Activated naive CD8-positive, alpha-beta T cell treated with anti-CD3 and anti-CD28 coated beads, Interleukin-2, amount 10 ng/mL, durations not matched to agents 7 days and 5 days (primary cell): Measurements from ENCODE around the gene BCAS3. TPM values are rescaled to one million over a fixed set of nuclear protein-coding genes. Genes with fewer than 3 reads are reported as not detected.

Experiments
- ATAC-seq: fragments of 150-1000 bp; cut with Tn5 transposase; one replicate; pipeline ENCODE4 v1.10.0; 2021; ENCODE audit warnings: low read depth, moderate library complexity
- POLR2A ChIA-PET: fragments of 350-600 bp; sonication (Branson Sonifier 250); formaldehyde crosslinking; loops from one replicate; lab custom pipeline; 2021; ENCODE audit warnings: antibody characterized with exemption; lab: Charles Lee
- DNase-seq: peaks from one replicate; pipeline ENCODE4 v3.0.0; 2021
- H3K27ac Mint-ChIP-seq: one replicate; pipeline ENCODE4 v1.8.0; 2022; ENCODE audit warnings: mild to moderate bottlenecking, mixed read lengths
- H3K27me3 Mint-ChIP-seq: one replicate; pipeline ENCODE4 v1.8.0; 2022; ENCODE audit warnings: mild to moderate bottlenecking, moderate library complexity, mixed read lengths
- H3K36me3 Mint-ChIP-seq: one replicate; pipeline ENCODE4 v1.8.0; 2021; ENCODE audit warnings: mild to moderate bottlenecking, mixed read lengths
- H3K4me1 Mint-ChIP-seq: one replicate; pipeline ENCODE4 v1.8.0; 2021; ENCODE audit warnings: mixed read lengths
- H3K4me3 Mint-ChIP-seq: one replicate; pipeline ENCODE4 v1.8.0; 2022; ENCODE audit warnings: mild to moderate bottlenecking, moderate library complexity, mixed read lengths
- H3K9me3 Mint-ChIP-seq: one replicate; pipeline ENCODE4 v1.8.0; 2021; ENCODE audit warnings: mixed read lengths
- total RNA-seq, 2 experiments: library from RNA; stranded (reverse); gene quantifications; one replicate each; pipeline ENCODE4 v1.2.3, GENCODE V29; 2021

The BCAS3 gene
- total RNA-seq, 2 experiments from 2014 or later: 21.6 to 27.3 TPM

DNA sequence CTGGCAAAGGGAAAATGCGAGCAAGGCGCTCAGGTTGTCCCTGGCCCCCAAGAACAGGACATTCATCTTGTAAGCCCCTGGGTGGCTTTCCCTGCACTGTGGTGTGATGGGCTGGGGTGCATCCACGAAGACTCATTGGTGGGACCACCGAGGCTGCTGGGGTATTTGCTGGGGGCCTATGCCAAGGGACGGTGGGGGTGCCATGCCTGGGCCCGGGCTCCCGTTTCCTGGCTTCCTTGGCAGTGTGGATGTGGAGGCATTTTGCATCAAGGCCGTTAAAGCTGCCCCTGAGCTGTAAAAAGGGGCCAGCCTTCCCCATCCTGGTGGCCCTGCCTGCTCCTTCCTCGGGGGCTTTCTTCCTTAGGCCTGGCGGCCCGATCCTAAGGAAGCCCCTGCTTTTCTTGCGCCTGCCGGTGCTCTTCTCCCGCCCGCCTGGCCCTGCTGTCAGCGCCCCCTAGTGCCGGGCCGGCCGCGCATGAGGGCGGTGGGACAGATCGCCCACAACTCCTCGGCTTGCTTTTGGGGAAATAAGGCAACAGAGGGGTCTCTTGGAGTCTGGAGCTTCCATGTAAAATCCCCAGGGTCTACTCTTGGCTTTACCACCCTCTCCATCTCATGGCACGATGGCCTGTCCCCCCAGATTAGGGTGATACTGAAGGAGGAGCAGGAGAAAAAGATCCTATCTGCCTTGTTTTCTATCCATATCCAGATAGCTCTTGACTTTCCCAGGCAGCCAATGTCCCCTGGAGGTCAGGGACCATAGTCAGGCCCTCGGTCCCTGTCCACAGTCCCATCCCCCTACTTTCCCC, 712.2 kb downstream of the BCAS3 start:
- no peaks in the 10 kb centered on the region for H3K36me3 Mint-ChIP-seq
- no peaks in the 10 kb centered on the region for H3K4me1 Mint-ChIP-seq
- no peaks in the 10 kb centered on the region for H3K9me3 Mint-ChIP-seq
- peak; percentile 79 for DNase-seq
- peaks cover 11% of the 10 kb centered on the region for H3K27me3 Mint-ChIP-seq
- peak; percentile 41 for ATAC-seq
- POLR2A ChIA-PET: no interaction called here
- no peak overlapping the region for H3K4me3 Mint-ChIP-seq
- H3K27ac Mint-ChIP-seq: no peak overlapping the region

DNA sequence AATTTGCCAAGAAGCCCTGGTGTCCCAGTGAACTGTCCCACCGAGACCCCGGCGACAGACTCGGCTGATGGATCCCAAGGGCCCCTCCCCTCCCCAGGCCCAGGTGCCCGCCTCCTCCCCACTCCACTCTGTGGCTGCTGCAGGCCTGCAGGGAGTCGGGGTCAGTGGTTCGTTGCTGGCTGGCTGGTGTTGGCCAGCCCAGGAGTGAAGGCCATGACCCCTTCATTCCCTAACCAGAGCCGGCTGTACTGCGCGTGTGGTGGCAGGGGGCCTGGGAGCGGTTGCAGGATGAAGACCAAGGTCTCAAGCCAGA, 712.8 kb downstream of the BCAS3 start:
- POLR2A ChIA-PET: no interaction called here
- no peaks in the 10 kb centered on the region for H3K4me1 Mint-ChIP-seq
- H3K9me3 Mint-ChIP-seq: no peaks in the 10 kb centered on the region
- no peak for DNase-seq
- no peak overlapping the region for H3K27ac Mint-ChIP-seq
- ATAC-seq: no peak
- no peak overlapping the region for H3K4me3 Mint-ChIP-seq
- H3K27me3 Mint-ChIP-seq: peaks cover 17% of the 10 kb centered on the region
- no peaks in the 10 kb centered on the region for H3K36me3 Mint-ChIP-seq

DNA sequence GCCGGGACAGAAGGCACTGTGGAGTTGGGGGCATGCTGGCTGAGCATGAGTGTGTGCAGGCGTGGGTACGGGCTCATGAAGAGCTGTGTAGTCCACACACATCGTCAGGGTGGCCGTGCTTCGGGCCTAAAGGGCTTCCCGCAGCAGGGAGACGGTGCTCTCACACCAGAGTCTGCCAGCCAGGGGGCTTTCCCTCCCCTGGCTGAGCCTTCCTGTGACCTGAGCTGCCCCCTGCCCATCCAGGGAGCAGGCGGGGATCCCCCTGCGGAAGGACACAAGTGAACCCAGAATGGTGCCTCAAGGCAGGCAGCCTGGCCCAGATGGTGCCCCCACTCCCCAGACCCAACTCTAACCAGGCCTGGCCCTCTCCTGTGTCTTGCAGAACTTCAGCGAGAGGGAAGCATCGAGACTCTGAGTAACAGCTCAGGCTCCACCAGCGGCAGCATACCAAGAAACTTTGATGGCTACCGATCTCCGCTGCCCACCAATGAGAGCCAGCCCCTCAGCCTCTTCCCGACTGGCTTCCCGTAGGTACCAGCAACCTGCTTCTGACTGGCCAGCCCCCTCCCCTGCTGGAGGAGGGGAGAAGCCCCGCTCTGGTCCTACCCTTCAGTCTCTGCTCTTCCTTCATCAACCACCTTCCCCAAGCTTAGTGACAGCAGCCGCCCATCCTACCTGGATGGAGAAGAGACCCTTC, 714.1 kb downstream of the BCAS3 start:
- Mint-ChIP-seq H3K4me1 (peaks cover 1% of the 10 kb centered on the region), H3K27ac (no peak overlapping the region), H3K4me3 (no peak overlapping the region), H3K27me3 (peaks cover 23% of the 10 kb centered on the region), H3K36me3 (no peaks in the 10 kb centered on the region), H3K9me3 (no peaks in the 10 kb centered on the region)
- POLR2A ChIA-PET: no interaction called here
- DNase-seq (no peak), ATAC-seq (no peak)

DNA sequence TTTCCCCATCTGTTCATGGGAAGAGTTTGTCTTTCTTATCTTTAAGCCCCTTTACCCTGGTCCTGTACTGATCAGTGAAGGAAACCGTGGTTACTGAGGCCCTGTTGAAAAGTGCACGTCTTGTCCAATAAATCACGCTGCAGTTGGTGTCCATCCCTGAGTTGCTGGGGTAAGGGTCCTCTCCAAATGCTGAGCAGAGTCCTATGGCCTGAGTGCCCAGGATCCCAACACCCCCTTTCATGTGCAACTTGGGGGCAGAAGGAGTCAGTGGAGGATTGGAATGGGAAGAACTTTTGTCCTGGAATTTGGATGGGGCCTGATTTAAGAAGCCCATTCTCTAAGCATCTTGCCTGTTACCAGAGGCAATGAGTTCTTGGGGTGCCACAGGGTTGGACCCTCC, 715.0 kb downstream of the BCAS3 start:
- Mint-ChIP-seq H3K4me1 (peaks cover 3% of the 10 kb centered on the region), H3K9me3 (no peaks in the 10 kb centered on the region), H3K4me3 (no peak overlapping the region), H3K27ac (no peak overlapping the region), H3K36me3 (no peaks in the 10 kb centered on the region), H3K27me3 (peaks cover 25% of the 10 kb centered on the region)
- POLR2A ChIA-PET: no interaction called here
- DNase-seq (no peak), ATAC-seq (no peak)

DNA sequence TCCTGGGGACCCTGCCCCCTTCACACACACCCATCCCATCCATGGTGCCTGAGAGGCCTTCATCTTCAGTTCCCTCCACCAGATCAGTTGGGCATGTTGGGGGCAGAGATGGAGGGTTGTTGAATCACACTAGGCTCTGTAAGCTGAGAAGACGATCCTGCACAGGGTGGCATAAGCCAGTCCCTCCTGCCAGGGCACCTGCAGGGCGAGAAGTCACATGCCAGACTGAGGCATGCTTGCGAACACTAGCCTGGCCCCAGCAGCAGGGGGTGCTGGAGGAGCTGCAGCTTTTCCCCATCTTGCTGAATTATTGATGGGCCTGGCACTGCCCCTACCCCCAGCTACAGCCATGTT, 715.9 kb downstream of the BCAS3 start:
- H3K27ac Mint-ChIP-seq: no peak overlapping the region
- H3K36me3 Mint-ChIP-seq: no peaks in the 10 kb centered on the region
- no peak overlapping the region for H3K4me3 Mint-ChIP-seq
- peaks cover 34% of the 10 kb centered on the region for H3K27me3 Mint-ChIP-seq
- H3K9me3 Mint-ChIP-seq: no peaks in the 10 kb centered on the region
- DNase-seq (no peak), ATAC-seq (no peak)
- POLR2A ChIA-PET: no interaction called here
- H3K4me1 Mint-ChIP-seq: peaks cover 10% of the 10 kb centered on the region

DNA sequence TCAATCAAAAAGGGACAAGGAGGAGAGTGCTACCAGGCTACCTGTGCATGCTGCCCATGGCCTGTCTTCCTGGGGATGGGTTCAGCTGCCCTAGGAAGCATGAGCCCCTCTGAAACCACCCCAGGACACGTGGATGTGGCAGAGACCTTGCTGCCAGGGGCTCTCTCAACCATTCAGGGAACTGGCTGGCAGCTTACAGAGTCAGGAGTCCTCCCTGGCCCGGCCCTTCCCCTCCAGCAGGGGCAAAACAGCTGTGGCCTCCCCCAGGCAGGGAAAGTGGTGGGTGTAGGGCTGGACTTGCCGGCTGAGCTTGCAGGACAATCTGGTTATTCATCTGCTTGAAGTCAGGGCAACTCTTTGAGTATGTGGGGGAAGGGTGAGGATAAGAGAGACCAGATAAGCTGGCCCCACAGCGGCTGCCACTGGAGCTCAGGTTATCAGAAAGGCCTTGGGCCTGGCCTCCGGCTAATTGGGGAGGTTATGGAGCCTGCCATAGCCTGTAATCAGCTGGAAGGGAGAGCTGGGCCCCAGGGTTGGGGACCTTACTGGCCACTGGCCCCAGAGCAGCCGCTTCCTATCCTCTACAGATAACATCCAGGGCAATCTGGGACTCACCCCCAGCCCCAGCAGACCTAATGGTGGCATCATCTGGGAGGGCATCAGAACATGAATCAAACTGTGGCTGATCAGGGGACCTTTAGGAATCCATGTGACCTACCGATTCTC, 716.4 kb downstream of the BCAS3 start:
- DNase-seq (no peak), ATAC-seq (no peak)
- H3K9me3 Mint-ChIP-seq: no peaks in the 10 kb centered on the region
- POLR2A ChIA-PET: no interaction called here
- no peak overlapping the region for H3K4me3 Mint-ChIP-seq
- H3K27me3 Mint-ChIP-seq: peaks cover 36% of the 10 kb centered on the region
- H3K27ac Mint-ChIP-seq: no peak overlapping the region
- no peaks in the 10 kb centered on the region for H3K36me3 Mint-ChIP-seq
- H3K4me1 Mint-ChIP-seq: peaks cover 12% of the 10 kb centered on the region

DNA sequence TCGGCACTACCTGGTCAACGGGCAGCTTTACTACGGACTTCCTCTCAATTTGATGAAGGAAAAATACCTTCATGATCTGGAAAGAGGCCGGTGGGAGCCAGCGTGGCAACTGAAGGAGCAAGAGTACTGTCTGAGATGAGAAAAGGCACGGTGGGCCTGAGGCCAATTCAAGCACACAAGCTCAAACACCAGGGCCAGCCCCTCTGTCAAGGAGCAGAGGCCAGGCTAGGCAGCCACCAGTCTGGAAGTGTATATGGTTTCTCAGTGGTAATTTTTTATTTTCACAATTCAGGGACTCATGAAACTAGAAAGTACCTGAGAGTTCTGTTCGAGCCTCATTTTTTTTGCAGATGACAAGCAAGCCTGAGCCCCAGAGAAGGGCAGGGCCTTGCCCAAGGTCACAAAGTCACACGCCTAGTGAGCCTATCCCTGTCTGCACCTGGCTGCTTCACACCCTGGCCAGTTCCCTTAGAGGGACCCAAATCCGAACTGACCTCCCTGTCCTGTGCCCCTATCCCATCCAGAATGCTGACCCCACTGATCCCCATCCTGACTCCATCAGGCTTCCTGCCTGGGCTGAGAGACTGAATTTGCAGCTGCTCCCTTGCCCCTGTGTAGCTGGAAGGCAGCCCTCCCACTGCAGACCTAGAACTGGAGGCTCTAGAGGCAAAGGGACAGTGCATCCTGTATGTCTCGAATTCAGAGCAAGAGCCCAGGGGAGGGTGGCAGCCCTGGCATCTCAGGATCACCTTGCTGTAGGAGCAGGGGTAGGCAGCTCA, 717.2 kb downstream of the BCAS3 start:
- POLR2A ChIA-PET: no interaction called here
- Mint-ChIP-seq H3K4me3 (no peak overlapping the region), H3K27ac (no peak overlapping the region), H3K36me3 (no peaks in the 10 kb centered on the region), H3K9me3 (no peaks in the 10 kb centered on the region), H3K4me1 (peaks cover 12% of the 10 kb centered on the region), H3K27me3 (peaks cover 39% of the 10 kb centered on the region)
- no peak for ATAC-seq
- DNase-seq: no peak

DNA sequence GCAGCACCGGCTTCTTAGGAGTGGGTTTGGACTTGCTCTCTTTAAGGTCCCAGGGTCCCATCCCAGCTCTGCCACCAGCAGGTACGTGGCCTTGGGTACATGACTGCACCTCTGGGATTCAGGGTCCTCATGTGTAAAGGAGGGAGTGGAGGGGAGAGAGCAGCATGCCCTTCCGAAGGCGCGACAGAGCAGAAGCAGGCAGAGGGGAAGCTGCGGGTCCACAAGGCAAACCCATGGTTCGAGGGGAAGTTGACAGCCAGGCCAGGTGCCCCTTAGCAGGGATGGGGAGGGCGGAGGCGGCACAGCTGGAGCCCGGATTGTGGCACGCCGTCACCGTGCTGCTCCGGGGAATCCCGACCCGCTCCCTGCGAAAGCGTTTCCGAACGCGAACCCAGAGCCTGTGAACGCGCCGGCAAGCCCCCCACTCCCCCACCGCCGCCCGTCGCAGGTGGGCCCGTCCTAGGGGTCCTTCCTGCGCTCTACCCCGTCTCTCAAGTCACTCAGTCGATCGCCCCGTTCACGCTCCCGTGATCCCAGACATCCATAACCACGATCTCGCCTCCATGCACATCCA, 717.8 kb downstream of the BCAS3 start:
- DNase-seq: no peak
- Mint-ChIP-seq H3K4me1 (peaks cover 12% of the 10 kb centered on the region), H3K36me3 (no peaks in the 10 kb centered on the region), H3K27me3 (peaks cover 39% of the 10 kb centered on the region), H3K4me3 (no peak overlapping the region), H3K9me3 (no peaks in the 10 kb centered on the region), H3K27ac (peak overlapping the region; percentile 74)
- POLR2A ChIA-PET: no interaction called here
- ATAC-seq: no peak

DNA sequence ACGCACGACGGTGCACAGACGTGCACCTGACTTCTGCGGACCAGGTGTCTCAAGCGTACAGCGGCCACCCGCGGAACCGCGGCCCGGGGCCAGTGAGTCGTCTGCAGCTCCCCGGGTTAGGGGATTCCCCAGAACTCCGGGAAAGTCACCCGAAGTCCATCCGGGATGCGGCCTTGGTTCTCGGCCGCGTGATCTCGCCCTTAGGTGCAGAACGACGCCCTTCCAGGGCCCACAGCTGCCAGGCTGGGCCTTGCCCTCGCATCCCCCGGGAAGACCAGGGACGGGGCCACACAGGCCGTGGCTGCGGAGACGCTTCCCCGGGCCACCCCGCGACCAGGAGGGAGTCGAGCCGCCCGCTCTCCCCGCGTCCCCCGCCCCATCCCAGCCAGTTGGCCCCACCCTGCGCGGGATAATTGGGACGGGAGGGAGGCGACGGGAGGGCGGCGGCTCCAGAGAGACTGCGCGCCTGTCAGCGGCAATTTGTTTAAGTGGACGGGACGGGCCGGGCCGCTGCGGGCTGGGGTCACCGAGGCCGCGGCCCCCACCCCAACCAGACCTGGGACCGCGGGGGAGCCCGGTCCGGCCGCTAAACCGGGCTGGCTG, 718.4 kb downstream of the BCAS3 start:
- H3K4me3 Mint-ChIP-seq: no peak overlapping the region
- H3K9me3 Mint-ChIP-seq: no peaks in the 10 kb centered on the region
- POLR2A ChIA-PET: no interaction called here
- H3K4me1 Mint-ChIP-seq: peaks cover 12% of the 10 kb centered on the region
- DNase-seq: no peak
- no peaks in the 10 kb centered on the region for H3K36me3 Mint-ChIP-seq
- peaks cover 43% of the 10 kb centered on the region for H3K27me3 Mint-ChIP-seq
- ATAC-seq: no peak
- H3K27ac Mint-ChIP-seq: no peak overlapping the region

DNA sequence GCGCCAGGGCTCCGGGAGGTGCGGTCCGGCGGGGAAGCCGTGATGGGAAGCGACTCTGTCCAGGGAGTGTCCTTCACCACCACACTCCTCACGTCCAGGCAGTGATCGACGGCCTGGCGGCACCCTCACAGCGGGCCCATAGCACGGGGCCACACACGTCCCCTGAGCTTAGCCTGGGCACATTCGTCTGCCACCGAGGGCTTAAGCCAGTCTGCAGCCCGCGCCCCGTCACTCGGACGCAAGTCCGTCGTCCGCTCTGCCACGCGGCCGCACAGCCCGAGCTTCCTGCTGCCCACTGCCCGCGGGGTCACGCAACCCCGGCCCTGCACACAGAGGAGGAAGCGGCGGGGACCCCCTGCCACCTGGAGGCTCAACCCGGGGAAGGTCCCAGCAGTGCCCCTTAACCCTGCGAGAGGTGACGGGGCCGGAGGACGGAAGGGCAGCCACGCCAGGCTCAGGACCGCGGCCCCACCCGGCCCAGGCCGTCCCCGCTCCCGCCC, 719.0 kb downstream of the BCAS3 start:
- no peak for DNase-seq
- no peak overlapping the region for H3K27ac Mint-ChIP-seq
- peaks cover 12% of the 10 kb centered on the region for H3K4me1 Mint-ChIP-seq
- no peak overlapping the region for H3K4me3 Mint-ChIP-seq
- peaks cover 47% of the 10 kb centered on the region for H3K27me3 Mint-ChIP-seq
- POLR2A ChIA-PET: no interaction called here
- no peaks in the 10 kb centered on the region for H3K36me3 Mint-ChIP-seq
- ATAC-seq: no peak
- no peaks in the 10 kb centered on the region for H3K9me3 Mint-ChIP-seq

DNA sequence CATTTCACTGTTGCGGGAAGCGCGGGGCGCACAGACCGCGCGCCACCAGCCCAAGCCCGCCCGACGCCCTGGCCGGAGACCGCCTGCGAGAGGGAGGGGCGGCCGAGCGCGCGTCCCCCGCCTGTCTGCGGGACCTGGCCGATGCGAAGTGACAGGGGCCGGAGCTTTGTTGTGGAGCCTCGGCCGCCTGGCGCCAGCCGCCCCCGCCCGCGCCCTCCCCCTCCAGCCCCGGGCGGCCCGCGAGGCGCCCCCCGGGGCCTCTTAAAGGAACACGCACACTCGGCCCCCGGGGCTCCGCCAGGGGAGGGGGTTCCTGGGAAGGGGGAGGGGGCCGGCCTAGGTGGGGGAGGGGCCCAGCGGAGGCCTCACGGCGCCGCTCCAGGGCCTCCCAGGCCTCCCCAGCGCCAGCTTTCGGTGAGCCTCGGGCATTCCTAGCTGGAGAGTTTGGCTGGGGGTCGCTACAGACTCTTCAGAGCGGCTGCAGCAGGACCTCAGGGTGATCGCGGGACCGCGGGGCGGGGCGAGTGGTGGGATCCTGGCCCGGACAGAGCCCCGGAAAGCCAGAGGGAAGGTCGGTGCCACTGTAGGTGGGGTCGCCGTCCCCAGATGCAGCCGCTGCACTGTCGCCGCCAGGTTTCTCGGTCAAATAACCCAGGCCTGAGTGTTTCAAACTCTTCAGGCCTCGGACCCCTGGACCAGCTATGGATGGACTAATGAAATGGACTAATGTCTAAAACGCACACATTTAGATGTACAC, 719.6 kb downstream of the BCAS3 start:
- no peaks in the 10 kb centered on the region for H3K36me3 Mint-ChIP-seq
- H3K4me3 Mint-ChIP-seq: no peak overlapping the region
- H3K4me1 Mint-ChIP-seq: peaks cover 12% of the 10 kb centered on the region
- POLR2A ChIA-PET: no interaction called here
- no peak overlapping the region for H3K27ac Mint-ChIP-seq
- peaks cover 50% of the 10 kb centered on the region for H3K27me3 Mint-ChIP-seq
- no peak for ATAC-seq
- DNase-seq: no peak
- no peaks in the 10 kb centered on the region for H3K9me3 Mint-ChIP-seq

DNA sequence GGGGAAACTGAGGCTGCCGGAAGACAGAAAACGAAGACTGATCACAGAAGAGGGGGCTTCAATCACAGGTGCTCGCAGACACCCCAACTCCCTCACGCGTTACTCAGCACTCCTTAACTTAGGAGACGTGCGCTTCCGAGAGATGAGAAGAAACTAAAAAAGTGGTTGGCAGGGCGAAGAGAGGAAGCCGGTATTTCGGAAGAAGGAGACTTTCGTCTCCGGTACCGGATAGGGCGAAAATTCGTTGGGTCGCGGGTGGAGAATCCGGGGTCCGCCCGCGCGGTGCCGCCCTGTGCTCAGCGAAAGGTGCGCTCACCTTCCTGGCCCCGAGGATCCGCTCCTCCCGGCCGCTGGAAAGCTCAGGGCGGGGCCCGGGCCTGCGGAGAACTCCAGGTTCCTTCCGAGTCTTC, 721.1 kb downstream of the BCAS3 start:
- peaks cover 65% of the 10 kb centered on the region for H3K27me3 Mint-ChIP-seq
- H3K4me3 Mint-ChIP-seq: peak overlapping the region; percentile 60
- no peaks in the 10 kb centered on the region for H3K9me3 Mint-ChIP-seq
- peak overlapping the region; percentile 60 for H3K27ac Mint-ChIP-seq
- no peak for DNase-seq
- POLR2A ChIA-PET: no interaction called here
- no peak for ATAC-seq
- peaks cover 26% of the 10 kb centered on the region for H3K4me1 Mint-ChIP-seq
- no peaks in the 10 kb centered on the region for H3K36me3 Mint-ChIP-seq
